Testis (tissue), 3 donors: ENCODE measurements around the gene GABRA5. TPM values are rescaled to one million over a fixed set of nuclear protein-coding genes. Genes with fewer than 3 reads are reported as not detected.

Experiments
- DNase-seq: peaks from one replicate; pipeline ENCODE4 v3.0.0-alpha.2; 2019
- H3K27ac ChIP-seq, 2 donors: fragments of 200-600 bp; sonication (generic); one replicate each; pipeline ENCODE4 v1.5.1; 2019
- H3K27me3 ChIP-seq: fragments of 200-600 bp; sonication (generic); one replicate; pipeline ENCODE4 v1.5.1; 2019
- H3K36me3 ChIP-seq: fragments of 200-600 bp; sonication (generic); one replicate; pipeline ENCODE4 v1.5.1; 2017; ENCODE audit warnings: low read depth; ENCODE audit errors: missing control alignments
- H3K4me1 ChIP-seq: fragments of 200-600 bp; sonication (generic); one replicate; pipeline ENCODE4 v1.5.1; 2019
- H3K4me3 ChIP-seq, 2 donors: fragments of 200-600 bp; sonication (generic); one replicate each; pipeline ENCODE4 v1.5.1; 2017 to 2019
- H3K9me3 ChIP-seq: fragments of 200-600 bp; sonication (generic); one replicate; pipeline ENCODE4 v1.5.1; 2017
- POLR2A ChIP-seq: fragments of 450-650 bp; IDR thresholded peaks from one replicate; pipeline ENCODE4 v1.6.1; 2017; ENCODE audit warnings: antibody characterized with exemption, mild to moderate bottlenecking, moderate library complexity
- WGBS, 2 donors: methylation state at CpG; one replicate each; pipeline ENCODE4 v1.1.5; 2018; 5-methylcytosine and 5-hydroxymethylcytosine counted together
- intact Hi-C: fragments of 100-400 bp; cut with DNase I; formaldehyde crosslinking; loops from one replicate; pipeline ENCODE4 v1.15.1; 2023; ENCODE audit warnings: low total_unique reads
- polyA plus RNA-seq: library from polyadenylated mRNA; stranded (reverse); fragments of 350-450 nt; fragmentation: Illumina TruSeq; extraction: RNeasy Lipid Tissue Mini Kit (QIAGEN cat#74804); gene quantifications from one replicate; pipeline ENCODE4 v1.2.3, GENCODE V29; 2014; ENCODE audit warnings: low read depth, low replicate concordance; ENCODE audit not compliant: insufficient read depth
- total RNA-seq, 2 donors: library from RNA; depleted of rRNA; stranded (reverse); fragments of >200 nt; gene quantifications; one replicate each; pipeline ENCODE4 v1.2.3, GENCODE V29; 2016
- TF ChIP-seq, protein P1 (sequence below), 3 experiments: fragments of 450-650 bp in 2 of 3; fragments of 200-600 bp in 1 of 3; sonication (generic) in 1 of 3; IDR thresholded peaks; one replicate each; pipeline ENCODE4 v1.5.1; 2016 to 2019; ENCODE audit warnings: antibody characterized with exemption in 3 of 3, mild to moderate bottlenecking in 2 of 3, moderate library complexity in 1 of 3

The GABRA5 gene
- total and polyA plus RNA-seq, 3 donors from 2014 or later = 0.58 to 3.1 (median 3.1) TPM

- TF ChIP-seq, protein P1, sequence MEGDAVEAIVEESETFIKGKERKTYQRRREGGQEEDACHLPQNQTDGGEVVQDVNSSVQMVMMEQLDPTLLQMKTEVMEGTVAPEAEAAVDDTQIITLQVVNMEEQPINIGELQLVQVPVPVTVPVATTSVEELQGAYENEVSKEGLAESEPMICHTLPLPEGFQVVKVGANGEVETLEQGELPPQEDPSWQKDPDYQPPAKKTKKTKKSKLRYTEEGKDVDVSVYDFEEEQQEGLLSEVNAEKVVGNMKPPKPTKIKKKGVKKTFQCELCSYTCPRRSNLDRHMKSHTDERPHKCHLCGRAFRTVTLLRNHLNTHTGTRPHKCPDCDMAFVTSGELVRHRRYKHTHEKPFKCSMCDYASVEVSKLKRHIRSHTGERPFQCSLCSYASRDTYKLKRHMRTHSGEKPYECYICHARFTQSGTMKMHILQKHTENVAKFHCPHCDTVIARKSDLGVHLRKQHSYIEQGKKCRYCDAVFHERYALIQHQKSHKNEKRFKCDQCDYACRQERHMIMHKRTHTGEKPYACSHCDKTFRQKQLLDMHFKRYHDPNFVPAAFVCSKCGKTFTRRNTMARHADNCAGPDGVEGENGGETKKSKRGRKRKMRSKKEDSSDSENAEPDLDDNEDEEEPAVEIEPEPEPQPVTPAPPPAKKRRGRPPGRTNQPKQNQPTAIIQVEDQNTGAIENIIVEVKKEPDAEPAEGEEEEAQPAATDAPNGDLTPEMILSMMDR (IDR thresholded peaks at IDR 0.05) = no peak
- DNase-seq = peak; percentile 62
- intact Hi-C loops = no loop called here
- H3K9me3 ChIP-seq = no peaks in the 10 kb centered on the region
- peaks cover 7% of the 10 kb centered on the region for H3K4me1 ChIP-seq
- H3K36me3 ChIP-seq = no peaks in the 10 kb centered on the region
- H3K27ac ChIP-seq = no peak overlapping the region
- H3K27me3 ChIP-seq = no peaks in the 10 kb centered on the region
- H3K4me3 ChIP-seq = no peak overlapping the region
- 43 to 61% methylated on average over 8 of the region's 8 CpGs for WGBS, 2 donors
These were observed 21.9 kb downstream of the GABRA5 start for GRCh38 chr15:26888761-26889160.

DNA sequence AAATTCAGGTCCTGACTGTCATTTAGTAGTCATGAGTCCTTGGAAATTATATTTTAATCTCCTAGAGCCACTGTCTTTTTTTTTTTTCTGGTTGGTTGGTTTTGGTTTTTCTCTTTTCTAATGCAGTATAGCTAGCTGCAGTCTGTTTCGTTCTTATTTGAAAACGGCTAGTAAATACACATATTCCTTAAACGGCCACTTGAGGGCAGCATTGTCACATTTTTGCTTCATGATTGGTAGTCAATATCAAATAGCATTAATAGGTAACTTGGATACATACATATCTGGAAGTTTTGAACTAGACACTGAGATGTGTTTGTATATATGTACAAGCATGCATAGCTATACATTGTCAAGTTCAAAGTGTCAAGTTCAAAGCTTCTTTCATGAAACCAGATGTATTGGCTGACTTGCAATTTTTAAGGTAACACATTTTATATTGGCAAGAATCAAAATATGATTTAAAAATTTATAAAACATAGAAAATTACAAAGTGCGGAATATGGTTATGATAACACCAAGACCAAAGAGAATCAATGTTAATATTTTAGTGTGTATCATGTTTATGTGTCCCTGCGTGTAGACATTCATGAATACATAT is 22.5 kb downstream of the GABRA5 start:
- TF ChIP-seq POLR2A = no peak
- TF ChIP-seq, protein P1 (IDR thresholded peaks at IDR 0.05) = peak; percentile 47 to 81 (median 58)
- intact Hi-C loops = no loop called here
- Histone ChIP-seq H3K9me3 (no peaks in the 10 kb centered on the region), H3K36me3 (no peaks in the 10 kb centered on the region), H3K4me3 (no peak overlapping the region), H3K4me1 (peaks cover 7% of the 10 kb centered on the region), H3K27ac (no peak overlapping the region), H3K27me3 (no peaks in the 10 kb centered on the region)
- WGBS, 2 donors = 28 to 29% methylated on average over 5 of the region's 5 CpGs
- peak; percentile 68 for DNase-seq

GRCh38 chr15:26890451-26890850 is 23.6 kb downstream of the GABRA5 start:
- Histone ChIP-seq H3K27me3 (no peaks in the 10 kb centered on the region), H3K9me3 (no peaks in the 10 kb centered on the region), H3K36me3 (no peaks in the 10 kb centered on the region), H3K4me3 (no peak overlapping the region), H3K4me1 (peaks cover 7% of the 10 kb centered on the region), H3K27ac (no peak overlapping the region)
- intact Hi-C loops = no loop called here
- no peak for TF ChIP-seq POLR2A
- TF ChIP-seq, protein P1 (IDR thresholded peaks at IDR 0.05) = no peak
- no peak for DNase-seq
- 90 to 94% methylated on average over 7 of the region's 7 CpGs for WGBS, 2 donors

DNA sequence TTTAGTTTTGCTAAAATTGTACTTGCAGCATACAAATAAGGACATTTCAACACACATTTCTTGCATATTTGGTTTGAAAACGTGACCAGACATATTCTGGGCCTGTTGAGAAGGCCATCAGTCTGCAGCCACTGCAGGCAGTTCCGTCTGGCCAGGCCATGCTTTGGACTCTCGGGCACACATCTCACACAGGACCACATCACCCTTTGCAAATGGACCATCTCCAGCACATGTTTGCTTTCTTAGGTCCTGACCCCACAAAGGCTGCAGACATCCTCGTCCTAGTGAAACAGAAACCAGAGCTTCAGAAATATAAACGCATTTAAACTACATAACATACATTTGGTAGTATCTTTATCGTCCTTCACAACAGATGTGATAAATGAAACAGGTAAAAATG is 24.1 kb downstream of the GABRA5 start:
- Histone ChIP-seq H3K4me3 (no peak overlapping the region), H3K4me1 (peaks cover 7% of the 10 kb centered on the region)
- intact Hi-C loops = no loop called here

More for the DNA sequence above, 24.1 kb downstream of the GABRA5 start:
- no peak for DNase-seq
- Histone ChIP-seq H3K9me3 (no peaks in the 10 kb centered on the region), H3K36me3 (no peaks in the 10 kb centered on the region), H3K27me3 (no peaks in the 10 kb centered on the region), H3K27ac (no peak overlapping the region)
- WGBS, 2 donors = 48 to 52% methylated on average over 6 of the region's 6 CpGs
- no peak for TF ChIP-seq POLR2A
- TF ChIP-seq, protein P1 (IDR thresholded peaks at IDR 0.05) = no peak
